HG02678 (cell line): ENCODE measurements around the gene CREB3L2.
"Not testable (repeated sequence)": the region's sequence is repeated elsewhere in the genome, so short reads cannot be mapped to it uniquely, and the experiment has no call there.

ENCODE experiments used
- ATAC-seq: cut with Tn5 transposase; IDR thresholded peaks from one replicate; pipeline ENCODE4 v1.9.1; 2021; ENCODE audit warnings: mild to moderate bottlenecking, moderate library complexity; ENCODE audit not compliant: unreplicated experiment

CREB3L2 gene, protein sequence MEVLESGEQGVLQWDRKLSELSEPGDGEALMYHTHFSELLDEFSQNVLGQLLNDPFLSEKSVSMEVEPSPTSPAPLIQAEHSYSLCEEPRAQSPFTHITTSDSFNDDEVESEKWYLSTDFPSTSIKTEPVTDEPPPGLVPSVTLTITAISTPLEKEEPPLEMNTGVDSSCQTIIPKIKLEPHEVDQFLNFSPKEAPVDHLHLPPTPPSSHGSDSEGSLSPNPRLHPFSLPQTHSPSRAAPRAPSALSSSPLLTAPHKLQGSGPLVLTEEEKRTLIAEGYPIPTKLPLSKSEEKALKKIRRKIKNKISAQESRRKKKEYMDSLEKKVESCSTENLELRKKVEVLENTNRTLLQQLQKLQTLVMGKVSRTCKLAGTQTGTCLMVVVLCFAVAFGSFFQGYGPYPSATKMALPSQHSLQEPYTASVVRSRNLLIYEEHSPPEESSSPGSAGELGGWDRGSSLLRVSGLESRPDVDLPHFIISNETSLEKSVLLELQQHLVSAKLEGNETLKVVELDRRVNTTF

GRCh38 chr7:138001529-138002095 lies at the start of gene CREB3L2:
CREB3L2 (minus strand) TSS chr7:138002086; CDS start chr7:138001705, 381 bp downstream.
- peak; percentile 23 for ATAC-seq

GRCh38 chr7:138049505-138050116 lies 47.7 kb upstream of the CREB3L2 start:
- no peak for ATAC-seq

GRCh38 chr7:138047907-138048306 lies 46.0 kb upstream of the CREB3L2 start:
- ATAC-seq = no peak

GRCh38 chr7:138044897-138045296 lies 43.0 kb upstream of the CREB3L2 start:
- no peak for ATAC-seq

GRCh38 chr7:138040063-138040462 lies 38.2 kb upstream of the CREB3L2 start:
- not testable (repeated sequence) for ATAC-seq

- no peak for ATAC-seq
Measured at GRCh38 chr7:138036135-138036534, 34.2 kb upstream of the CREB3L2 start.

DNA sequence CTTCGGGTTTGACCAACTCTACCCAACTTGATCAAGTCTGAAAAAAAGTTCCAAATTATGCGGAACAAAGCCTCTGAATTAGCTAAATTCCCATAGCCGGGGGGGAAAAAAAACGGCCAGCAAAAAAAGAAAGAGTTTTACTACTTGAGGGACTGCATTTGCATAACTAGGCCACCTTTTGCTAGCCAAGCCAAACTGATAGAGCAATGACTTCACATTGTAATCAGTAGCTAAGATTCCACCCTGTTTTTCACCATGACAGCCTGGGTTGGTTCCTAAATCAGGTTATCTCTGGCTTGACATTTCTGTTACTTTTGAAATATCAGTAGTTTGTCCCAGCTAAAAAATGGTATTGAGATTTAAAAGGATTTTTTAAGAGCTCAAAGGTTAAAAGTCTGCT lies 31.4 kb upstream of the CREB3L2 start:
- peak; percentile 45 for ATAC-seq

- ATAC-seq = no peak
Measured at GRCh38 chr7:138032770-138033169, 30.9 kb upstream of the CREB3L2 start.

GRCh38 chr7:138032186-138032585 lies 30.3 kb upstream of the CREB3L2 start:
- ATAC-seq = peak; percentile 70

DNA sequence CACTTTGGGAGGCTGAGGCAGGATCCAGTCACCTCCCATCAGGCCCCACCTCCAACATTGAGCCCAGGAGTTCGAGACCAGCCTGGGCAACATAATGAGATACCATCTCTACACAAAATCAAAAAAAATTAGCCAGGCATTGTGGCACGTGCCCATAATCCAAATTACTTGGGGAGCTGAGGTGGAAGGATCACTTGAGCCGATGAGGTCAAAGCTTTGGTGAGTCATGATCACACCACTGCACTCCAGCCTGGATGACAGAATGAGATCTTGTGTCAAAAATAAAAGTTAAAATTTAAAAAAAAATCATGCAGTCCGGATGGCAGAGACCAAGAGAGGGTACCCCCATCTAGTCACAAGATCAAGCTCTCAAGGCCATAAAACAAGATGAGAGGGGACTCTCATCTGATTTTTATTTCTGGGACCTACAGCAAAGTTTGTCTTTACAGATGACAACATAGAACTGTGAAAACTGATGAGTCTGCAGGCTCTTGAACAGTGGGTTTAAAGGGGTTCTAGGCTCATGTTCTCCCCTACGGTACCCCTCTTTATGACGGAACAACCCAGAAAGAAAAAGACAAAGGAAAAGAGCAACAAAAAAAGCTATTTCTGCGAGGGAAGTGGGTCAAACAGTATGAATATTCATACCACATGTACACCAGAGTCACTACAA lies 28.9 kb upstream of the CREB3L2 start:
- ATAC-seq = no peak

GRCh38 chr7:138029941-138030340 lies 28.1 kb upstream of the CREB3L2 start:
- no peak for ATAC-seq

GRCh38 chr7:138029126-138029525 lies 27.2 kb upstream of the CREB3L2 start:
- no peak for ATAC-seq

DNA sequence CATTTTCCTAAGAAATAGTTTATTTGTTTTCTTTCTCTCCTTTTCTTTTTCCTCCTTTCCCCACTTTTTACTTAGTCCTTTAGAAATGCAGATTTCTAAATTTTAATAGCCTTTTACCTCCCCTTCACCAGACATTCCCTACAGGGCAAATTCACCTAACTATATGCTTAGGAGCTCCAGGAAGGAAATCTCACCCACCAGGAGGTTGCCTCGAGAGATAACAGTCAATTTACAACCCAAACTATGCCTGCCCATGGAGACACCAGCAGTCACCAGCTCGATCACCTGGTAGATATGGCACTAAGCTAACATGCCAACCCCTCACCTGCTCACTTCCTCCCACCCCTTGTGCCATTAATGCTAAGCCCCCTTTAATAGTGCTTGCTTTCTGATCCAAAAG lies 25.2 kb upstream of the CREB3L2 start:
- no peak for ATAC-seq

DNA sequence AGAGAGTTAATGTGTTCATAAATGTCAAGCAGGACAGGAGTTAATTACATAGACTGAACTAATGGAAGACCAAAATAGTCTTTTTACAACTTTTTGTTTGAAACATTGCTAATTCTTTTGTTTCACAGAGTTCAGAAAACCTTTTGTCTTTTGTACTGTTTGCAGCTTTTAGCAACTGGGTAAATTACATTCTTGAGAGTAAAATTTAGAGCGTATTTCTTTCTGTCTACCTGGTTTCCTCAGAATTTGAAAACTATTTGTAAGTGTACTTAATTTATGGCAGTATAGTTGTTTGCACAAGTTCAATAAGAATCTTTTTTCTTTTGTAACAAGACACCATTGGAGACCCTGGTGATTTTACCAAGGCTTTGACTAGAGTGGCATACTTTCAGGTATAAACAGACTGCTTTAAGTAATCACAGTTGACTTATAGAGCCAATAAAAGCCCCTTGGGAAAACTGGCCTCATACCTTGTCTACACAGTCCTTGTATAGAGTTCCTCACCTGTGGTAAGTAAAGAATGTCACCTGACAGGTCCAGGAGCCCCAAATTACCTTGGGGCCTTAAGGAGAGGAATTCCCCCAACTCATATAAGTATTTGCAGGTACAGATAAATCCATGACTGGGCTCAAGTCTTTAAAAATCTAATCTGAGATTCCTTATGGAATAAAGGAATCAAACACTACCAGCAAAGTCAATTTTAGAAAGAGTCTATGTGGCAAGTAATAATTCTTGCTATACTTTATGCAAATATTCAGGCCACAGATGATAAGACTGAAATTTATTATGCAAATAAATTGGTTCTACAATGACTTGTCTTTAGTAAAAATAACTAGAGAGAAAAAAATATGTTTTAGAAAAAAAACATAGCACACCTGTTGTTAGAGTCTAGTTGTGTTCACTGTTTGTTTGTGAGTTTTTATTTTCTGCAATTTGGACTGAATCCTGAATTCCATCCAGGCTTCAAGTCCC lies 23.6 kb upstream of the CREB3L2 start:
- peak; percentile 48 for ATAC-seq

DNA sequence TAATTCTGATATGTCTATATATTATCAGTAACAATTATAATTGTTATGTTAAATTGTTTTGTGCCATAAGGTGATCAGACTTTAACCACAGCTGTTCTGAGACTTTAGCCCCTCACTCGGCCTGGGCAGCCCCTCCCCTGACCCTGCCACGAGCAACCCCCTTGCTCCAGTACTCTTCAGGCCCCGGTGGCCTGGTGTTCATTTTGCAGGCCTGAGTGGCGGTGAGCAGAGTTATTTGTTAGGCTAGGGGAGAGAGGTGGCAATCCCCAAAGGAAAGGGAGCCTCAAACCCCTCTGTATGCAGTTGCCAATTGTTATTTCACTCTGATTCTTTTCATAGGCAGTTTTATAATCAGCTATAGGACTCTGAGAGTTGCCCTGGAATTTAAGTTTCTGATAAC lies 22.9 kb upstream of the CREB3L2 start:
- no peak for ATAC-seq

DNA sequence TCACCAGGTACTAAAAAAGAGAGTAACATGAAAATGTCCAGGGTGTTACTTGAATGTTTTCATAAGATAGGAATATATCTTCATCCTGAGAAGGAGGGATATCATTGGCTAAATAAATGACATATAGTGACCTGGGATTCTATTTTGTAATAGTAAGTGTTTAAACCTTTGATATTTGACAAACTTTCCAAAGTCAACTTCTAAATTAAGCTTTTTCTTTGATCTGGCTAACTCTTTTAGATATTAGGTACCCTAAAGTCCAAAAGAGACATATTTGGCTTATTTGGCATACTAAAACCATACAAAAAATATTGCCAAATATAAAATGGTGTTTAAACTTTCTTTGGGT lies 22.4 kb upstream of the CREB3L2 start:
- ATAC-seq = no peak

GRCh38 chr7:138023618-138024342 lies 21.9 kb upstream of the CREB3L2 start:
- peak; percentile 77 for ATAC-seq

- no peak for ATAC-seq
Measured at GRCh38 chr7:138021889-138022288, 20.0 kb upstream of the CREB3L2 start.

GRCh38 chr7:138017992-138018391 lies 16.1 kb upstream of the CREB3L2 start:
- ATAC-seq = no peak

GRCh38 chr7:138015096-138015495 lies 13.2 kb upstream of the CREB3L2 start:
- ATAC-seq = no peak
